ENCODE data around the gene TEAD1.
A peak's percentile ranks its signal among the peaks of the same experiment; 100 is the strongest.

The TEAD1 gene
- total RNA-seq, result 0.84 to 0.97 reads per million in 2 donors

GRCh38 chr11:12673924-12674570 is at the start of gene TEAD1:
Gene TEAD1 (plus strand): TSS chr11:12674421.
- DNase-seq, result peak; percentile 88

- no peak for DNase-seq
Observed at GRCh38 chr11:12624595-12624994, 49.6 kb upstream of the TEAD1 start.

- DNase-seq, result no peak
Observed at GRCh38 chr11:12625438-12626071, 48.7 kb upstream of the TEAD1 start.

GRCh38 chr11:12626616-12627015 is 47.6 kb upstream of the TEAD1 start:
- DNase-seq, result no peak

- no peak for DNase-seq
Observed at GRCh38 chr11:12628314-12628713, 45.9 kb upstream of the TEAD1 start.

GRCh38 chr11:12629601-12630313 is 44.5 kb upstream of the TEAD1 start:
- DNase-seq, result no peak

GRCh38 chr11:12631651-12632050 is 42.6 kb upstream of the TEAD1 start:
- no peak for DNase-seq

- DNase-seq, result no peak
Observed at GRCh38 chr11:12634329-12634728, 39.9 kb upstream of the TEAD1 start.

GRCh38 chr11:12636871-12637410 is 37.3 kb upstream of the TEAD1 start:
- no peak for DNase-seq

GRCh38 chr11:12639388-12639787 is 34.8 kb upstream of the TEAD1 start:
- DNase-seq, result no peak

- no peak for DNase-seq
Observed at GRCh38 chr11:12640355-12640754, 33.9 kb upstream of the TEAD1 start.

- no peak for DNase-seq
Observed at GRCh38 chr11:12640926-12641849, 33.0 kb upstream of the TEAD1 start.

GRCh38 chr11:12642040-12642439 is 32.2 kb upstream of the TEAD1 start:
- no peak for DNase-seq

- no peak for DNase-seq
Observed at GRCh38 chr11:12642806-12643428, 31.3 kb upstream of the TEAD1 start.

GRCh38 chr11:12646478-12646877 is 27.7 kb upstream of the TEAD1 start:
- DNase-seq, result no peak

- no peak for DNase-seq
Observed at GRCh38 chr11:12653729-12654128, 20.5 kb upstream of the TEAD1 start.

GRCh38 chr11:12655842-12656241 is 18.4 kb upstream of the TEAD1 start:
- no peak for DNase-seq

GRCh38 chr11:12657336-12657735 is 16.9 kb upstream of the TEAD1 start:
- no peak for DNase-seq

GRCh38 chr11:12657981-12658380 is 16.2 kb upstream of the TEAD1 start:
- DNase-seq, result no peak

- no peak for DNase-seq
Observed at GRCh38 chr11:12662101-12662689, 12.0 kb upstream of the TEAD1 start.

GRCh38 chr11:12664385-12664784 is 9.8 kb upstream of the TEAD1 start:
- no peak for DNase-seq

- no peak for DNase-seq
Observed at GRCh38 chr11:12666915-12667314, 7.3 kb upstream of the TEAD1 start.
